Measurements from ENCODE around the gene FBXO44.
"Not testable (repeated sequence)": the region's sequence is repeated elsewhere in the genome, so short reads cannot be mapped to it uniquely, and the experiment has no call there.

Gene FBXO44

DNA sequence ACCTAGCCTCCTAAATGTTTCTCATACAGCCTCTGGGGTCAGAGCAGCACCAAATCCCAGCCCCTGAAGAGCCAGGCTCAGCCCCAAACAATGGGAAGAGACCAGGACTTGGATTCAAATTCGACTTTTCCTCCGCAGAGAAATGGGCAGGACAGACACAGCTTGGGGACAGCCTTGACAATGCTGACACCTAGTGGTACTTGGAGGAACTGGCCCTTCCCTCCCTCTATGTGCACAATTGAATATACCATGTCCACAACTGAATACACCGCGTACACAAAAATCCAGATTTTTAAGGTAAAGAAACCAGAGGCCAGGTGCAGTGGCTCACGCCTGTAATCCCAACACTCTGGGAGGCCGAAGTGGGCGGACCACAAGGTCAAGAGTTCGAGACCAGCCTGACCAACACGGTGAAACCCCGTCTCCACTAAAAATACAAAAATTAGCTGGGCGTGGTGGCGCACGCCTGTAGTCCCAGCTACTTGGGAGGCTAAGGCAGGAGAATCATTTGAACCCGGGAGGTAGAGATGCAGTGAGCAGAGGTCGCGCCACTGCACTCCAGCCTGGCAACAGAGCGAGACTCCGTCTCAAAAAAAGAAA is 12.2 kb upstream of the FBXO44 start:
- not testable (repeated sequence) for H3K9ac ChIP-seq (ENCODE audit: low read depth, low read length); H3K36me3 ChIP-seq (ENCODE audit: insufficient read depth, low read length); H2AFZ ChIP-seq (ENCODE audit: low read depth, low read length); H3K4me1 ChIP-seq (ENCODE audit: insufficient read depth, low read length); H3K4me2 ChIP-seq (ENCODE audit: insufficient read depth, low read length); H3K79me2 ChIP-seq (ENCODE audit: insufficient read depth, low read length); H3K4me3 ChIP-seq (ENCODE audit: low read depth in 1 of 2, low read length in 2 of 2); H3K27me3 ChIP-seq (ENCODE audit: insufficient read depth, low read length, poor library complexity); H3K27ac ChIP-seq (ENCODE audit: low read length); H4K20me1 ChIP-seq (ENCODE audit: insufficient read depth, low read length); H3K9me3 ChIP-seq (ENCODE audit: insufficient read depth, low read length, severe bottlenecking)
- TF ChIP-seq, protein P1, sequence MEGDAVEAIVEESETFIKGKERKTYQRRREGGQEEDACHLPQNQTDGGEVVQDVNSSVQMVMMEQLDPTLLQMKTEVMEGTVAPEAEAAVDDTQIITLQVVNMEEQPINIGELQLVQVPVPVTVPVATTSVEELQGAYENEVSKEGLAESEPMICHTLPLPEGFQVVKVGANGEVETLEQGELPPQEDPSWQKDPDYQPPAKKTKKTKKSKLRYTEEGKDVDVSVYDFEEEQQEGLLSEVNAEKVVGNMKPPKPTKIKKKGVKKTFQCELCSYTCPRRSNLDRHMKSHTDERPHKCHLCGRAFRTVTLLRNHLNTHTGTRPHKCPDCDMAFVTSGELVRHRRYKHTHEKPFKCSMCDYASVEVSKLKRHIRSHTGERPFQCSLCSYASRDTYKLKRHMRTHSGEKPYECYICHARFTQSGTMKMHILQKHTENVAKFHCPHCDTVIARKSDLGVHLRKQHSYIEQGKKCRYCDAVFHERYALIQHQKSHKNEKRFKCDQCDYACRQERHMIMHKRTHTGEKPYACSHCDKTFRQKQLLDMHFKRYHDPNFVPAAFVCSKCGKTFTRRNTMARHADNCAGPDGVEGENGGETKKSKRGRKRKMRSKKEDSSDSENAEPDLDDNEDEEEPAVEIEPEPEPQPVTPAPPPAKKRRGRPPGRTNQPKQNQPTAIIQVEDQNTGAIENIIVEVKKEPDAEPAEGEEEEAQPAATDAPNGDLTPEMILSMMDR (IDR thresholded peaks at IDR 0.05; ENCODE audit: borderline replicate concordance, extremely low read depth, low read length, poor library complexity, severe bottlenecking) = peak; percentile 96
- DNase-seq = peak; percentile 73
- peak; percentile 88 for ATAC-seq (ENCODE audit: insufficient read depth, low read depth)

DNA sequence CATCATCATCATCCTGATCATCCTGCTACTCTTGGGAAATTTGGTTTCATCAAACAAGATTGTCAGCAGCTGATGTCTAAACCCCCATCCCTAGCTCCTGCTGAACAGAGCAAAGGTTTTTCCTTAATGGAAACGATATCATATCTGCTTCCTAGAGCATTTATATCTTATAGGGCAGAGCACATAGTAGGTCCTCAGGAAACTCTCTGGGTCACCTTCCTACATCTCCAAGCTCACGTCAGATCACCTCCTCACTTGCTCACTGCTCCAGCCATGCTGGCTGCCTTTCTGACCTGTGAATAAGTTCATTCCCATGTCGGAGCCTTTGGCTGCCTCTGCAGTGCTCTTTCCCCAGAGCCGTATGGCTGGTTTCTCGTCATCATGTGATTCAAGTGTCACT is 10.9 kb upstream of the FBXO44 start:
- no peak overlapping the region for H3K27ac ChIP-seq (ENCODE audit: low read length)
- H3K4me2 ChIP-seq (ENCODE audit: insufficient read depth, low read length) = no peak overlapping the region
- peaks cover 4% of the 10 kb centered on the region; the same call in 1 of the 2 replicates for H4K20me1 ChIP-seq (ENCODE audit: insufficient read depth, low read length)
- H3K9ac ChIP-seq (ENCODE audit: low read depth, low read length) = no peak overlapping the region
- ATAC-seq (ENCODE audit: insufficient read depth, low read depth) (no peak), DNase-seq (no peak)
- H3K4me3 ChIP-seq (ENCODE audit: low read depth in 1 of 2, low read length in 2 of 2) = no peak overlapping the region
- no peaks in the 10 kb centered on the region for H3K79me2 ChIP-seq (ENCODE audit: insufficient read depth, low read length)
- no peaks in the 10 kb centered on the region for H3K4me1 ChIP-seq (ENCODE audit: insufficient read depth, low read length)
- H3K36me3 ChIP-seq (ENCODE audit: insufficient read depth, low read length) = no peaks in the 10 kb centered on the region
- H2AFZ ChIP-seq (ENCODE audit: low read depth, low read length) = no peak overlapping the region
- no peaks in the 10 kb centered on the region for H3K27me3 ChIP-seq (ENCODE audit: insufficient read depth, low read length, poor library complexity)
- H3K9me3 ChIP-seq (ENCODE audit: insufficient read depth, low read length, severe bottlenecking) = no peaks in the 10 kb centered on the region
- TF ChIP-seq, protein P1 (IDR thresholded peaks at IDR 0.05; ENCODE audit: borderline replicate concordance, extremely low read depth, low read length, poor library complexity, severe bottlenecking) = no peak
- TF ChIP-seq EZH2 (IDR thresholded peaks at IDR 0.05; ENCODE audit: borderline replicate concordance, low read depth, low read length, severe bottlenecking) = no peak

DNA sequence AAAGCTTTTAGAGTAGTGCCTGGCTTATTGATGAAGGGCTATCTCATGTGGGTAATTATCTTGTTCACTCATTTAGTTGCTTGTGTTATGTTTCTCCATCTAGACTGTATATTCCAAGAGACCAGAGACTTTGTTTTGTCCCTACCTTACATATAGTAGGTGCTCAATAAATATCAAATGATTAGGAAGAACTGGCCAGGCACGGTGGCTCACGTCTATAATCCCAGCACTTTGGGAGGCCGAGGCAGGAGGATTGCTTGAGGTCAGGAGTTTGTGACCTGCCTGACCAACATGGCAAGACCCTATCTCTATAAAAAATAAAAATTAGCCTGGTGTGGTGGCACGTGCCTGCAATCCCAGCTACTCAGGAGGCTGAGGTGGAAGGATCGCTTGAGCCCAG is 9.4 kb upstream of the FBXO44 start:
- Histone ChIP-seq H4K20me1 (ENCODE audit: insufficient read depth, low read length) (peaks cover 4% of the 10 kb centered on the region; the same call in 1 of the 2 replicates), H3K36me3 (ENCODE audit: insufficient read depth, low read length) (no peaks in the 10 kb centered on the region), H3K79me2 (ENCODE audit: insufficient read depth, low read length) (no peaks in the 10 kb centered on the region), H3K27me3 (ENCODE audit: insufficient read depth, low read length, poor library complexity) (no peaks in the 10 kb centered on the region), H3K4me3 (ENCODE audit: low read depth in 1 of 2, low read length in 2 of 2) (no peak overlapping the region), H2AFZ (ENCODE audit: low read depth, low read length) (no peak overlapping the region), H3K27ac (ENCODE audit: low read length) (no peak overlapping the region), H3K4me1 (ENCODE audit: insufficient read depth, low read length) (no peaks in the 10 kb centered on the region), H3K4me2 (ENCODE audit: insufficient read depth, low read length) (no peak overlapping the region), H3K9me3 (ENCODE audit: insufficient read depth, low read length, severe bottlenecking) (no peaks in the 10 kb centered on the region), H3K9ac (ENCODE audit: low read depth, low read length) (no peak overlapping the region)
- TF ChIP-seq, protein P1 (IDR thresholded peaks at IDR 0.05; ENCODE audit: borderline replicate concordance, extremely low read depth, low read length, poor library complexity, severe bottlenecking) = no peak
- no peak for TF ChIP-seq EZH2 (IDR thresholded peaks at IDR 0.05; ENCODE audit: borderline replicate concordance, low read depth, low read length, severe bottlenecking)
- no peak for DNase-seq
- no peak for ATAC-seq (ENCODE audit: insufficient read depth, low read depth)
